Subcutaneous preadipocyte (primary cell): ENCODE measurements around the gene RABL6. TPM values are rescaled to one million over a fixed set of nuclear protein-coding genes. Genes with fewer than 3 reads are reported as not detected.

Experiments
- small RNA-seq: library from RNA; depleted of rRNA; stranded (forward); fragments of <200 nt; gene quantifications from one replicate; pipeline ENCODE3, GENCODE V24; 2012
- total RNA-seq: library from RNA; depleted of rRNA; stranded (reverse); fragments of >200 nt; gene quantifications from 2 replicates; pipeline ENCODE4 v1.2.3, GENCODE V29; 2012

RABL6 gene, protein sequence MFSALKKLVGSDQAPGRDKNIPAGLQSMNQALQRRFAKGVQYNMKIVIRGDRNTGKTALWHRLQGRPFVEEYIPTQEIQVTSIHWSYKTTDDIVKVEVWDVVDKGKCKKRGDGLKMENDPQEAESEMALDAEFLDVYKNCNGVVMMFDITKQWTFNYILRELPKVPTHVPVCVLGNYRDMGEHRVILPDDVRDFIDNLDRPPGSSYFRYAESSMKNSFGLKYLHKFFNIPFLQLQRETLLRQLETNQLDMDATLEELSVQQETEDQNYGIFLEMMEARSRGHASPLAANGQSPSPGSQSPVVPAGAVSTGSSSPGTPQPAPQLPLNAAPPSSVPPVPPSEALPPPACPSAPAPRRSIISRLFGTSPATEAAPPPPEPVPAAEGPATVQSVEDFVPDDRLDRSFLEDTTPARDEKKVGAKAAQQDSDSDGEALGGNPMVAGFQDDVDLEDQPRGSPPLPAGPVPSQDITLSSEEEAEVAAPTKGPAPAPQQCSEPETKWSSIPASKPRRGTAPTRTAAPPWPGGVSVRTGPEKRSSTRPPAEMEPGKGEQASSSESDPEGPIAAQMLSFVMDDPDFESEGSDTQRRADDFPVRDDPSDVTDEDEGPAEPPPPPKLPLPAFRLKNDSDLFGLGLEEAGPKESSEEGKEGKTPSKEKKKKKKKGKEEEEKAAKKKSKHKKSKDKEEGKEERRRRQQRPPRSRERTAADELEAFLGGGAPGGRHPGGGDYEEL
- total RNA-seq = 44.5 and 80.5 TPM in 2 replicates

DNA sequence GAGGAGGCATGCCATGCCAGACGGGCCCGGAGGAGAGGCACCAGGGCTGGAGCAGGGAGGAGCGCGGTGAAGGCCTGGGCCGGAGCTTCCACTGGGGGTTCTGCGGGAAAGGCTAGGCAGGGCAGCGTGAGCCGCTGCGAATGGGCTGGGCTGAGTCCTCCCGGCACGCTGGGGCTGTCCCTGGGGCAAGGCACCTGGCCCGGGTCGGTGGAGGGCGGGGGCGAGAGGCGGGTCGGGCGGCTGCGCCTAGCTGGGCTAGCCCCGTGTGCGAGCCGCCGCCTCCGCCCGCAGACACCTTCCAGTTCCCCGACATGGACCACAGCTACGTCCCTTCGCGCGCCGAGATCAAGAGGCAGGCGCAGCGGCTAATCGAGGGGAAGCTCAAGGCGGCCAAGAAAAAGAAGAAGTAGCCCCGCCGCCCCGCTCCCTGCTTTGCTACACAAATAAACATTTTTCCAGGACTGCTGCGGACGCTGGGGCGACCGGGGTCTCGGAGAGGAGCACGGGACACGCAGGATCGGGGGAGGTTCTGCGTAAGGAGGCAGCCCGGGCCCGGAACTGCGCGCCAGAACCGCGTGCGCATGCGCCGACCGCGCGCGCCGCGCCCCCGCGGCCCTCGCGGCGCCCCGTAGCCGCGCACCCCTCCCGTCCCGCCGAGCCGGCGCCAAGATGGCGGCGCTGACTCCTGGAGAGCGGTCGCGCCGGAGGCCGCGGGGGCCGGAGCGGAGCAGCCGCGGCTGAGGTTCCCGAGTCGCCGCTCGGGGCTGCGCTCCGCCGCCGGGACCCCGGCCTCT is at the start of gene RABL6:
TSS of gene RABL6 (plus strand) at position 668 of the 794 bp plus-strand sequence. CDS start 249 bp downstream, outside the sequence.

DNA sequence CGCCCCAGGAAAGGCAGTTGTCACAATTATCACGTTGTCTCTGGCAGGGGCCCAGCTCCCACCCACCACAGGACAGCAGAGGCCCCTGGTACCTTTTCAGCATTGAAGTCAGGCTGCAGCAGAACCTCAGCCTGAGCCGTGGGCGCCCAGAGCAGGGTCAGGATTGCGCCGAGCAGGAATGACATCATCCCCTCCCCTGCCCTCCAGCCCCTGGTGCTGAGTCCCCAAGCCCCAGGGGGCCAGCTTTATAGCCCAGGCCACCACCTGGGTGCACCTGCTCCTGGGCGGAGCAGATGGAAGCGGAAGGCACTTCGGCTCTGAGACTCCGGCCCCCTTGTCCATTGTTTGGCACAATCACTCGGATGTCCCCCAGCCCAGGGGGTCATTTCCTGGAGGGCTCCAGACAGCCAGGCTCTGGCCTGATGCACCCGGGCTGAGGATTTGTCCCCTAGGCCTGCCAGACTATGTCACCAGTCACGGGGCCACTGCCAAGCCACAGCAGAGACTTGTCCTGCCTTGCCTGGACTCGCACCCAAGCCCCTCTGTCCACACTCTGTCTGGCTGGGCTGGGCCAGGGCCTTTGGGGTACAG is 43.4 kb upstream of the RABL6 start, which contains the start of gene LCN15:
TSS of gene LCN15 (minus strand) at position 218 of the 591 bp plus-strand sequence. CDS start at position 188, 30 bp downstream.

DNA sequence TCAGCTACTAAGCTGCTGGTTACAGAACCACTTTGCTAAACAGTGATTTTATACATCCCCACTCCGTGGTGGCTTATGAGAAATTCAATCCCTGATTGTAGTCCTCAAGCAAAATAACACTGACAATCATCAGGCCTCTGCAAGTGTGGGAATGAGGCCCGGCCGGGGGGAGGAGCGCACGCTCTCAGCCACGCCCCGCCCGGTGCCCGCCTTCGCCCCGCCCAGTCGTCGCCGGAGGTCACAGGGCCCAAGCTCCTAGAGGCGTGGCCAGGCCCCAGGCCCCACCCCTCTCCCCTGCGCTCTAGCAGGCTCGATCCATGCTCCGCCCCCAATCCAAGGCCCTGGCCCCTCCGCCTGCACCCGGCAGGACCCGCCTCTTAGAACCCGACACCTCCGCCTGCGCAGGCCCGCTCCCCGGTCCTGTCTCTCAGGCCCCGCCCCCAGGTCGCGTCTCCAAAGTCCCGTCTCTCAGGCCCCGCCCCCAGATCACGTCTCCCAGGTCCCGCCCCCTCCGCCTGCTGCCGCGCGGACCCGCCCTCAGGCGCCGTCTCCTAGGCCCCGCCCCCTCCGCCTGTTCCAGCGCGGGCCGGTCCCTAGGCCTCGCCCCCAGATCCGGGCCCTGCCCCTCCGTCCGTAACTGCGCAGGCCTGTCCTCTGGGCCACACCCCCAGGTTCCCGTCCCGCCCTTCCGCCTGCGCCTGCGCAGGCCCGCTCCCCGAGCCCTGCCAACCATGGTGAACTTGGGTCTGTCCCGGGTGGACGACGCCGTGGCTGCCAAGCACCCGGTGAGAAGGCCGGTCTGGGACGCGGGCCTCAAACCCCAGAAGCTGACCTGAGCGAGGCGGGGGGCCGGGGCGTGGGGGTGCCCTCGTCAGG is 16.9 kb upstream of the RABL6 start, which contains the start of gene TMEM141:
TSS of gene TMEM141 (plus strand) at position 705 of the 876 bp plus-strand sequence. CDS start at position 732, 27 bp downstream.

DNA sequence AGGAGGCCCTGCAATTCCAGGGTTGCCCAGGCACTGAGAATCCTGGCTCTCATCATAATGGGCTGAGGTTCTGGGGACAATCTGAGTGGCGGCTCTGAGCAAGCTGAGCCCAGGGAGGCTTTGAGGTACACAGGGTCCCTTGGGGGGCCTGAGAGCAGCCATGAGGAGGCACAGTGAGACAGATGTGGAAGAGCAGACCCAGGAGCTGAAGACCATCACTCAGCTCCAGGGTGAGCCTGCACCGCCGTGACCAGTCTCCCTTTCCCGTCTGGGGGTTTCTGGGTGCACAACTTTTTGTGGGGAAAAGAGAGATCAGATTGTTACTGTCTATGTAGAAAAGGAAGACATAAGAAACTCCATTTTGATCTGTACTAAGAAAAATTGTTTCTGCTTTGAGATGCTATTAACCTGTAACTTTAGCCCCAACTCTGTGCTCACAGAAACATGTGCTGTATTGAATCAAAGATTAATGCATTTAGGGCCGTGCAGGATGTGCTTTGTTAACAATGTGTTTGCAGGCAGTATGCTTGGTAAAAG is 11.4 kb upstream of the RABL6 start, which contains the start of gene CCDC183:
TSS of gene CCDC183 (plus strand) at position 101 of the 537 bp plus-strand sequence. CDS start at position 161, 60 bp downstream.

DNA sequence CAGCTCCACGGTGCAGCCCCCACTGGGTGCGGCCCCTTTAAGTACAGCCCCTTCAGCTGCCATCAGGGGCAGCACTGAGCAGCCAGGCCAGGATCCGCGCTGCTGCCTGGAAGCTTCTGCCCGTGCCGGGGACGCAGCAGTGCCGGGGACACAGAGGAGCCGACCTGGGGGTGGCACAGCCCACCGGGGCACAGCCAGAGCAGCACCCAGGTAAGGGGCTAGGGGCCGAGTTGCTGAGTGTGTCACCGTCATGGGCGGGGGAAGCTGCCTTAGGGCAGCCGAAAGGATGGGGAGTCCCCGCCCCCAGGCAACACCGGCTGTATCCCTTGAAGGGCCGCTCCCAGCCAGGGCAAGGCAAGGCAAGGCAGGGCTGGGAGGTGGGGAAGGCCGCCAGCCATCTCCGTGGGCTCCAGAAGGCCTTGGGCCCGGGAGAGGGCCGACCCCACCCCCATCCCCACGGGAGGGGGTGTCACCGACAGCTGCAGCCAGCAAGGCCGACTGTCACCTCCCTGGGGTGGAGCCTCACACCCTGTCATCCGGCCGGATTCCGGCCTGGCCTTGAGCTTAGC is 34.7 kb downstream of the RABL6 start, which contains the start of gene AJM1:
TSS of gene AJM1 (plus strand) at position 99 of the 569 bp plus-strand sequence. CDS start 1,937 bp downstream, outside the sequence.

DNA sequence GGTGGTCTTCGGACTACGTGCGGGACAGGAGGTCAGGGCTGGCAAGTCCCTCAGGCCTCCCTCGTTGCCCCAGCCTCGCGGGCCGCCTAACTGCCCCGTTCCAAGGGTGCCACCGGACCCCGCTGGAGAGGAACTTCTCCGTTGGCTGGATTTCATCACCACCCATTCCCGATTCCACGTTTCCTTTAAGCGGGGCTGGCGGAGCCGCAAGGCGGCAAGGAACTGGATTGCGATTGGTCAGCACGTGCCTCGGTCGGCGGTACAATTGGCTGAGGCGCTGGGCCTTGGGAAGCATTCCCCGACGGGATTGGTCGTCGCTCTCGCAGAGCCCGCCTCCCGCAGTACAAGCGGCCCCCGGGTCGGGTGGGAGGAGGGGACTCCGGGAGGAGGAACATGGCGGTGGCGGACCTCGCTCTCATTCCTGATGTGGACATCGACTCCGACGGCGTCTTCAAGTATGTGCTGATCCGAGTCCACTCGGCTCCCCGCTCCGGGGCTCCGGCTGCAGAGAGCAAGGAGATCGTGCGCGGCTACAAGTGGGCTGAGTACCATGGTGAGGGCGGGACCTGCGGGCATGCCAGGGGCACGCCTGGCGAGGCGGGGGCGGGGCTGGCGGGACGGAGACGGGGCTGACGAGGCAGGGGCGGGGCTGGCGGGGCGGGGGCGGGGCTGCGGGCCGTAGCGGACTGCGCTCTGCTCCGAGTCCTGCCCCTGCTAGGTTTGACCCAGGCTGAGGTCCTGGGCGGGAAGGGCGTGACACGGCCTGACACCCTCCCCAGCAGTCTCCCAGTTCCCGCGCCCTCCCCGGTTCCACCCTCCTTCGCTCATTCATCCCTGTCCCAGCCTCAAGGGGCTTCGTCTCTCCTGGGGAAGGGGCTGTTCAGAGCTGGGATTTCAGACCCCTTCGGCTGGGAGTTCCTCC is 41.6 kb downstream of the RABL6 start, which contains the start of gene PHPT1:
TSS of gene PHPT1 (plus strand) at position 372 of the 922 bp plus-strand sequence. CDS start at position 394, 22 bp downstream.

DNA sequence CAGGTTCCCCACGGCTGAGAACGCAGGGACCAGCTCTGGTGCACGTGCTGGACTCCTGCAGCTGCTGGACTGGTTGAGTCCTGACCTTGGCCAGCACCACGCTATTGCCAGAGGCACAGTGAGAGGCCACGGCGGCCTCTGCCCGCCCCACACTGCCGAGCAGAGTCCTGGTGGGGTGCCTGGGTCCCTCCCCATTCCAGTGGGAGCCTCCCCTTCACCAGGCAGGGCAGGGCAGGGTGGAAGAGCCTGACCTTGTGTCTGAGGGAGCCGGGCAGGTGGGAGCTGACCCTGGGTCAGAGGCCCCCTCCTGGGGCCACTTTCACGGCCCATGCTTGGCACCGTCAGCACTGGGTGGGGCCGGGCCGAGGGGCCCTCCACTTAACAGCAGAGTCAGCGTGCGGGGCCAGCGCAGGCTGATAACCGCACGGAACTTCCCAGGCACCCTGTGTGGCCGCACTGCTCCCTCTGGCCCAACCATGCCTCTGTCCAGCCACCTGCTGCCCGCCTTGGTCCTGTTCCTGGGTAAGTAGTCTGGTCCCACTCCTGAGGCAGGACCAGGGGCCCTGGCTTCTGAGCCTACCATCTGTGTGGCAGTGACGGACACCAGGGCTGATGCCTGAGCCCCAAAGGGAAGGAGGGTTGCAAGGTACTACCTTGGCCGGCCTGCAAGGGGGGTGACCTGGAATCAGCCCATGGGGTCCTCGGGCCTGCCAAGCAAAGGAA is 44.4 kb downstream of the RABL6 start, which contains the start of gene MAMDC4:
TSS of gene MAMDC4 (plus strand) at position 406 of the 723 bp plus-strand sequence. CDS start at position 477, 71 bp downstream.

DNA sequence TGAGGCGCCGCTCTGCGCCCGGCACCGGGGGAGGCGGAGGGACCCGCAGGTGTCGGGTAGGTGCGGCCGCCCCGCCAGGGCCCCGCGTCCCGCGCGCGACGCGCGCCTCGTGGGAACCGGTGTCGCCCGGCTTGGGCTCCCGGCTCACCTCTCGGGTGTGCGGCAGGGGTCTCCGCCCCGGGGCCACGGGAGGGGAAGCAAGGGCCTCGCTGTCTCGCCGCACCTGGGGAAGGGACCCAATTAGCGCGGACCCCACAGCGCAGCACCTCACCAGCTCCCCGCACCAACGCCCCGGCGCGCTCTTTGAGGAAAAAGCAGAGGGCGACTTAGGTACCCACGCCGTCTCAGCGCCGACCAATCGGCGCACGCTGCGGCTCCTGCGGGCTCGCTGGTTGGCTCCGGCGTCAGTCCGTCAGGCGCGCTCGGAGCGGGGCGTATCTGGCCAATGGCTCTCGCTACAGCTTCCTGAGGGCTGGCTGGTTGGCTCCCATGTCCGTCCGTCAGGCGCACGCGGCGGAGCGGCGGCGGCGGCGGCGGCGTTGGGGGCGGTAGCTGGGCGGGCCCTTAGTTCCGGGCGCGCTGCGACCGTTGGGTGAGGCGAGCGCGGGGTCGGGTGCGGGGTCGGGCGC is 78.3 kb downstream of the RABL6 start, which contains the start of gene TRAF2:
TSS of gene TRAF2 (plus strand) at position 567 of the 629 bp plus-strand sequence. CDS start 12,225 bp downstream, outside the sequence.

Small RNAs within 50 kb of the gene (small RNA-seq; reads per million reads assigned to genes)
- gene AL355987.2 (not detected), gene ATP6V1G1P3 (not detected), gene MIR4292 (not detected), gene MIR4479 (not detected)

Other genes starting within 250 kb of the RABL6 start
- gene EGFL7, start 145.0 kb upstream of the RABL6 start, total RNA-seq = 2.6 and 8.8 TPM in 2 replicates
- 34.4 and 39.7 TPM in 2 replicates for gene AGPAT2, start 120.5 kb upstream of the RABL6 start, total RNA-seq
- gene DIPK1B, start 95.4 kb upstream of the RABL6 start, total RNA-seq = under 0.01 TPM in 1 of 2 replicates, not detected in the other
- under 0.01 TPM in 1 of 2 replicates, not detected in the other for gene LCN10, start 65.0 kb upstream of the RABL6 start, total RNA-seq
- gene LCN6, start 59.4 kb upstream of the RABL6 start, total RNA-seq = not detected in 2 replicates
- not detected in 2 replicates for gene LCN8, start 49.7 kb upstream of the RABL6 start, total RNA-seq
- gene LCN15, start 43.4 kb upstream of the RABL6 start, total RNA-seq = not detected in 2 replicates
- 31.3 and 40.8 TPM in 2 replicates for gene TMEM141, start 16.6 kb upstream of the RABL6 start, total RNA-seq
- gene CCDC183, start 11.6 kb upstream of the RABL6 start, total RNA-seq = 0.20 and 0.37 TPM in 2 replicates
- 0.73 and 0.98 TPM in 2 replicates for gene AJM1, start 34.5 kb downstream of the RABL6 start, total RNA-seq
- 44.0 and 77.5 TPM in 2 replicates for gene PHPT1, start 41.5 kb downstream of the RABL6 start, total RNA-seq
- 0.73 and 1.8 TPM in 2 replicates for gene MAMDC4, start 44.4 kb downstream of the RABL6 start, total RNA-seq
- 107 and 187 TPM in 2 replicates for gene EDF1, start 58.4 kb downstream of the RABL6 start, total RNA-seq
- 9.2 and 10.8 TPM in 2 replicates for gene TRAF2, start 78.6 kb downstream of the RABL6 start, total RNA-seq
- gene FBXW5, start 136.8 kb downstream of the RABL6 start, total RNA-seq = 125 TPM in 2 replicates
- not detected in 2 replicates for gene C8G, start 137.3 kb downstream of the RABL6 start, total RNA-seq
- gene LCN12, start 144.3 kb downstream of the RABL6 start, total RNA-seq = not detected in 2 replicates
- 0.59 and 4.8 TPM in 2 replicates for gene PTGDS, start 169.6 kb downstream of the RABL6 start, total RNA-seq
- under 0.01 and 0.37 TPM in 2 replicates for gene LCNL1, start 175.0 kb downstream of the RABL6 start, total RNA-seq
- gene PAXX, start 184.5 kb downstream of the RABL6 start, total RNA-seq = 13.9 and 14.3 TPM in 2 replicates
- 0.20 and 0.73 TPM in 2 replicates for gene CLIC3, start 188.6 kb downstream of the RABL6 start, total RNA-seq
- 15.4 and 19.5 TPM in 2 replicates for gene ABCA2, start 220.3 kb downstream of the RABL6 start, total RNA-seq
- gene FUT7, start 224.1 kb downstream of the RABL6 start, total RNA-seq = not detected in 2 replicates
- gene NPDC1, start 238.2 kb downstream of the RABL6 start, total RNA-seq = 18.8 and 24.3 TPM in 2 replicates
- gene ENTPD2, start 246.1 kb downstream of the RABL6 start, total RNA-seq = not detected in 2 replicates